HG02840 (cell line): ENCODE measurements around the gene INSYN2B.
"Not testable (repeated sequence)": the region's sequence is repeated elsewhere in the genome, so short reads cannot be mapped to it uniquely, and the experiment has no call there.

Experiments used
- ATAC-seq: cut with Tn5 transposase; IDR thresholded peaks from one replicate; pipeline ENCODE4 v1.9.1; 2021; ENCODE audit warnings: mild to moderate bottlenecking, moderate library complexity, moderate number of reproducible peaks; ENCODE audit not compliant: unreplicated experiment, low FRiP score

The INSYN2B gene

DNA sequence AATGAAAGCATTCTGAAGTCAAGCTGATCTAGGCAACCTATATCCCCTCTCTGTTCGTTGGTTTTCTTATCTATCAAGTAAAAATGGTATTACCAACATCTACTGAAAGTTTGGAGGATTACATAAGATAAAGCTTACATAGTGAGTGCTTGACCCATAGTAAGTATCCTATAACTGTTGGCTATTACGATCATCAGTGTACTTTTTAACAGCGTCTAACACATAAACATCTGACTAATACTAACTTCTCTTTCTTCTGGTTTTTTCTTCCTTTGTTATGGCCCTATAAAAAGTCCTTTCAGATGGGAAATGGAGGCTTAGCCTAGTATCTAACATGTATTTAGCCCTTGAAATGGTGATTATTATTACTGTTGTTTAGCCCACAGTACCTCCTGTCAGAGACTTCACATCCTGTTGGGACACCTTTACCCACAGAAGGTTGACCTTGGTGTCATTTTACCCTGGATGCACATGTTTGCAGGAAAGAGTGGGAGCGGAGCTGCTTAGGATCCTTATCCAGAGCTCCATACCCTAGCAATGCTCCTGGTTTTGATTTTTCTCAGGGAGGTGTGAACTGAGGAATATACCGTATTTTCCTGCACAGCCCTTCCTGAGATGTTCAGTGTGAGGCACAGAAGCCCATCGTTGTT, 6.0 kb downstream of the INSYN2B start:
- ATAC-seq: no peak

DNA sequence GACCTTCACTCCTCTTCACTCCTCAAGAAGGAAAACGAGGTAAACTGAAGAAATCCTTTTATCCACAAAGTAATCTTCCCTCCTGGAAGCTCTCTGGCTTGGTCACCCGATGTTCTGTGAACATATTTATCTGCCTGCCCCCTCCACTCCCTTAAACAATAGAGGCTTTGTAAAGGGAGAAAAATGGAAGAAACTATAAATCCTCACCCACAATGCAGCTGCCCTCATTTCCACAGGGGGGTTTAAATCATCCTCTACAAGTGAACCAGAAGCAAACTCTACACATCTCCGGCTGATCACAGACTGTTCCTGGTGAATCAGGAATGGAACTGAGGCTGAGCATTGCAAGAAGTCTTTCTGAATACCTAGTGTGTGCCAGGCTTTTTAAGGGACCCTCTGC, 7.2 kb downstream of the INSYN2B start:
- ATAC-seq: no peak

DNA sequence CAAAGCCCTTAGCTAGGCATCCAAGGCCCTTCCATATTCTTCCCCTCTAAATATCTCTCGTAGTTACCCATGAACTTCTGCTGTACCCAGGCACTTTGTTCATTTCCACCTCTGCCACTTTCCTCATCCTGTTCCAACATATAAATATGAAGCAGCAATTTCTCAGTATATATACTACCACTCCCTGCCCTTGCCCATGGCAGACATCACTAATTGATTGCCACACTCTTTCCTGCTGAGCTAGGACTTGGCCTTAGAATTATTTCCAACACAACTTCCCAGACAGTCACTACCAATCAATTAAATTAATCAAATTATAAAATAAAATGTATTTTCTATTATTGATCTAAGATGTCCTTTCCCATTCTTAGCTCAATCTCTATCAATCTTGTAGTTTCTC, 8.5 kb downstream of the INSYN2B start:
- no peak for ATAC-seq

DNA sequence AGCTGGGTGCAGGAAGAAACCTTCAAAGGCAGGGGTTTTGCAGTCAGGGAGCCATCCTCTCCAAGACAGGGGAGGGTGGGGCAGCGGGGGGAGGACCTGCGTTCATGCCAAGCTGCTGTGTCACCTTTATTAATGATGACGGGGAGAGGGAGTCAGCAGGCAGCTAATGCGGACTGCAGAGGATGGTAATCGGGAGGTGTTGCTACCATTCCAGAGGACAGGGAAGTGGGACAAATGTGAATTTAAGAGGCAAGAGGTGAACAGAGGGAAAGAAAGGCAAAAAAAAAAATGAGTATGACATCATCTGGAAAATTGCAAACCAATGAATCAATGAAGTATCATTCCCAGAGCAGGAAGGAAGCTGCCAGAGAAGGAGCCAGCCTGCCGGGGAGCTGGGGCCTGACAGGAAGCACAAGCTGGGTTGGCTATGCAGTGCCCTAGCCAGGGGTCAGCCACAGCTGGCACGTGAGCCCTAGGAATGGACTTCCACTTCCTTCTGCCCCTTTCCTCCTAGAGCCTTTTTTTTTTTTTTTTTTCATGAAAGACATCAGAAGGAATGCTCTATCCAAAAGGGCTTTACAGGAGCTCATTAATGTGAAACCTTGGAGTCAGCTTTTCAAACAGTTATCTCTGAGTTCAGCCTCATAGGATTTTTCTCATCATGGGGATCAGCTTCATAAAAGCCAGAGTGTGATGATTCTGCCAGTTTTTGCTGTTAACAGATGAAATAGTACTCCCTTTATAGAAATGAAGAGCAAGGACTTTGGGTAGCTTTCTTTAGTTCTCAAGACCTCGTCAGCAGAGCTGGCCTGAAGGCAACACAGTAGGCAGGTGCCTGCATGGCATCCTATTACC, 9.2 kb downstream of the INSYN2B start:
- no peak for ATAC-seq

DNA sequence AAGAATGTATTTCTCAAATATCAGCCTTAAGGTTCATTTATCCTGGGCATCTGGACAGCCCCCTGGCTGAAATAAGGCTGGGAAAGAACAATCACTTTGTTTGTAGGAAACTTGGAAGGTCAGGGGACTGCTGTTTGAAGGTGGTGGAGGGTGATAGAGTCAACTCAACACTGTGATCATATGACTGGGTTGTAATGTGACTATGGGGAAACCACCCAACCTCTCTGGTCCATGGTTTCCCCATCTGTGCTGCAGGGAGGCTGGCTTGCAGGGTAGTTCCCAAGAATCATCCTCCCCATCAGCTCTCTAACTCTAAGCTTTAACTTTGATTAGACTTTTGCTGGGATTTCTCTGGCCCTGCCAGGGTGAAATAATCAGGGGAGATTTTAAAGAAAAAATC, 10.0 kb downstream of the INSYN2B start:
- ATAC-seq: peak; percentile 79

DNA sequence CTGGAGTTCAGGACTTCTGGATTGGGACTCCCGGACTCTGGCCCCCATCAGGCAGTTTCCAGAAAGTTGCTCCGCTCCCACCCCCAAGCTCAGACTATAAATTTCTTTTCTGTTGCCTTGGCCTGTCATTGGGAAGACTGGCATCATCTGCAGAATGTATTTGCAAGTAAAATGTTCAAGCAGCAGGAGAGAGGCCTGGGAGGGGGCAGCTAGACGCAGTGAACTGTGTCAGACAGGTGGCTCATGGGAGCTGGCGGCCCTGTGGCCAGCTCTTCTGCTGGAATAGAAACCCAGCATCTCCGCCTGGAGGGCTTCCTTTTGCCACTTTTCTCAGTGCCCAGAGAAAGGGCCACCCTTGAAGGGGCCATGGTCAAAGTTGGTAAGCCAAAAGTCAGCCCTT, 16.0 kb downstream of the INSYN2B start:
- no peak for ATAC-seq

DNA sequence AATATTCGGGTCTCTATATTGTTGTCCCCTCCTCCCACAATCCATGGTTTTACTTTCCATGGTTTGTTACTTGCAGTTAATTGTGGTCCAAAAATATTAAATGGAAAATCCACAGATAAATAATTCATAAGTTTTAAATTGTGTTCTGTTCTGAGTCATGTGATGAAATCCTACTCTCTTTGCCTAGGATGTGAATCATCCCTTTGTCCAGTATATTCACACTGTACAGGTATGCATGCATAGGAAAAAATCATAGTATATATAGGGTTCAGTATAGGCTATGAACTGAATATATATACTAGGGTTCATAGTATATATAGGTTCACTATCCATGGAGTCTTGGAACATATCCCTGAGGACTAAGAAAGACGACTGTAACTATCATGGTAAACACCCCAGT, 19.6 kb downstream of the INSYN2B start:
- ATAC-seq: no peak

DNA sequence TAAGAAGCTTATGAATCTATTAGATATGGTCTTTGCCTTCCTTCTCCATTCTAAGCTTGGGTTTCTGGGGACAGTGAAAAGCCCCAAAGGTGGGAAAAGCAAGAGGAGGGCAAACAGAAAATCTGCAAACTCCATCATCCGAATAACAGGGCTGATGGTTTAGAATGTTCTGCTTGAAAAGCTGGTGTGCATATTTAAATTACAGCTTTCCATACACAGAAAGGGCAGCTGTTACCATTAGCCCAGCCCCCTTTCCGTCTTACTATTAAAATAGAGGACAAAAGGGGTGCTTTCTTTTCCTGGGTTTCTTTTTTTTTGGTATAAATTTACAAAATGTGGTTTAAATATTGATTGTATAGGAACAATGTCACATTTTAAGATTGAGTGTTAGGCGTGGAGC, 22.0 kb downstream of the INSYN2B start:
- ATAC-seq: no peak

DNA sequence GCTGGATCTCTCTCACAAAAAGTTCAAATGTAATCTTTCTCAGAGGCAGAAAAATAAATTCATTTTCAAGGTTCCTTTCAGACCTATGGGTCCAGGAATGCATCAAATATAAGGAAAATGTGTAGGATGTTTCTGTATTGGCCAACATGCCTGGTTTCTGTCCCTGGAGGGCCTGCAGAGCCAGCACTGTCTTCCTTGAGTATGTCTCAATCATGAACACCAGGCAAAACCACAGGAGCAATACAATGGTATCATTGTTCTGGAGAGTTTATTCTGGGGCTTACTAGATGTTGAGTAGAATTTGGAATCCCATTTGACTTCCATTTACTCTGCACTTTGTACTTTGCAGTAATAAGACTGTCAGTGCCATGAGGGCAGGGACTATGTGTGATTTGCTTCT, 23.5 kb downstream of the INSYN2B start:
- ATAC-seq: no peak

DNA sequence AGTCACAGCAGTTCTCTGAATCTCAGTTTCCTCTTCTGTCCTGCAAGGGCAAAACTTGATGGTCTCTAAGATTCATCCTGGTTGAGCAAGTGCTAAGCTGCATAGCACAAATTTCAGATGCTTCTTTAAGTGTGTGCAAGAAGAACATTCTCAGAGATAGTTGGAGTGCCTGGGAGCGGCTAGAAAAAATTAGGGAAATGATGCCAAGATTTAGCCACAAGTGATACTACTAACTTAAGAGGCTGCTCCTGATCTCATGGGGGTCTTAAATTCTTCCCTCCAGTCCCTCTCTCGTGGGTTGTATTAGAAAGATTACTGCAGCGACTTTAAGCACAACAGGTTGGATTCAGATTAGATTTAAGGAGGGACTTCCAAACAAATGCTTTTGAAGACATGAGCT, 24.2 kb downstream of the INSYN2B start:
- no peak for ATAC-seq

DNA sequence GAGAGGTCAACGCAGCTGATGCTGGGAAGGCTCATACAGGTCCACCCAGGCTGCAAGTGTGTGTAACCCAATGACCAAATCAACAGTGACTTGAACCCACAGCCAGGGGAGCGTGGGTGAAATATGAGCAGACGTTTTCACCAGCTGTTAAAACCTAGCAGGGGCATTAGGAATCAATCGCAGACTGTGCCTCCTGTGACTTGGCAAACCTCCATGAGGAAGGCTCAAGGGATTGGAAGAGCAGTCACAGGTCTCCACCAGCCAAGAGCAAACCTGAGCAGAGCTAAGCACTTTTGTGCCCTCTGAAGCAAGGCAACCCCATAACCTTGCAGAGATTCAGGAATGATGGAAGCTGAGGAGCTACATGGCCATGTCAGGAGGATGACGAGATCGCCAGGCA, 25.5 kb downstream of the INSYN2B start:
- ATAC-seq: no peak

DNA sequence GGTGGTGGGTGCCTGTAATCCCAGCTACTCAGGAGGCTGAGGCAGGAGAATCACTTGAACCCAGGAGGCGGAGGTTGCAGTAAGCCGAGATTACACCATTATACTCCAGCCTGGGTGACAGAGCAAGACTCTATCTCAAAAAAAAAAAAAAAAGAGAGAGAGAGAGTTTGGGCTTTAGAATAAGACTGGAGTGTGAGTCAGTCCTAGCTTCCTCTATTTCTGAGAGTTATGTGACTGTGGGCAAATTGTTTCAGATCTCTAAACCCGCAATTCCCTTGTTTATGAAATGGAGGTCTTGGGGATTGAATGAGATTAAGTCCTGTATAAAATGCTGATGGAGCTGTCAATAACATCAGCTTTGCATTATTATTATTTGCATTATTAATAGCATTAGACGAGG, 27.1 kb downstream of the INSYN2B start:
- ATAC-seq: not testable (repeated sequence)

DNA sequence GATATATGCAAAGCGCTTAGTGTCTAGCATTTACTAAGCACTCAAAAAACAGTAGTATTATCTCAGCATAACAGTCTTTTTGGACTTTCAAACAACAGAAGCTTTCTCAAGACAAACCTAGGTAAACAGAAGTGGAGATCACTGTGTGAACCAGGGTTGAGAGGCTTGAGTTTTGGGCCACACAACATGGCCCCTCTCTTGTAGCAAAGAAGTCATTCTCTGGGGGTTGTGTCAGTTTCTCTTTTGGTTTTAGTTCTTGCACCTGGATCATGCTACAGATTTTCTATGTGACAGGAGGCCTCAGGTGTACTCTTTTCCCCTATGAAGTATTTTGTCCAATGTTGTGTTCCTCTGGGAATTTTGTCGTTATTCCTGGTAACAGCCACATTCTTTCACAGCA, 30.0 kb downstream of the INSYN2B start:
- ATAC-seq: no peak

DNA sequence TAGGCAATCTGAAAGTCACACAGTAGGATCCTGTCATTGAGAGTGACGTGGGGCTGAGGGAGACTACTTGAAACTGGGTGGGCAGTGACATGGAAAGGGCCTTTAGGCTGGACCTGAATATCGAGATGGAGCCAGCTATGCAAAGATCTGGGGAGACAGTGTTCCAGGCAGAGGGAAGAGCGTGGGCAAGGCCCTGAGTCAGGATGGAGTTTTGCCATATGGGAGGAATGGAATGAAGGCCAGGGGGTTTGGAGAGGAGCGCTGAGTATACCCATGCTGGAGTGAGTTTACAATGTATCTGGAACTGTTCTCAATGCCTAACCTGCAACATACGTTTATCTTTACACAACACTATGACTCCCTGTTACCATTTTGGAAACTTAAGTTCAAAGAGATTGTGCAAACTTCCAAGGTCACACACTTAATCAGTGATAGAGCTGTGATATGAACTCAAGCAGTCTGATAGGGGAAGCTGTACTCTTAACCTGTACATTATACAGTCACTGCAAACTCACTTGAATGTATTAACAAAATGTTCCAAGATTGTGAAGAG, 33.5 kb downstream of the INSYN2B start:
- ATAC-seq: no peak

DNA sequence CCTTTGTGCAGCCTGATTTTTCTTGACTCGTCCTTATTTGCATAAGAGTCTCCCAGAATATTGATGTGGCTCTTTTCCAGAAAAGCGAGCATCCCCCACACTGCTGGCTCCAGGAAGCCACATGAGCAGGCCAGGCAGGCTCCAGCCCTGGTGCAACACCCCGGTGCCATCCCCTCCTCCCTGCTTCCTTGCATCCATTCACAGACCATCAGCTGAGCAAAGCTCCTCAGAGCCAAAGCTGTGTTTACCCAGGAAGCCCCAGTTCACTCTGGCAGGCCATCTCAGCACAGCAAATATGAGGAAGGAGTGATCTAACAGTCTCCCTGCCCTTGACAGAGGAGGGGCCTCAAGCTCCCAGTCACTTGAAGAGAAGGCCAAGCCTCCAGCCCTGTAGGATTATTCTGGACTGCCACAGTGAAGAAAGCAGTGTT, 34.4 kb downstream of the INSYN2B start:
- ATAC-seq: no peak

DNA sequence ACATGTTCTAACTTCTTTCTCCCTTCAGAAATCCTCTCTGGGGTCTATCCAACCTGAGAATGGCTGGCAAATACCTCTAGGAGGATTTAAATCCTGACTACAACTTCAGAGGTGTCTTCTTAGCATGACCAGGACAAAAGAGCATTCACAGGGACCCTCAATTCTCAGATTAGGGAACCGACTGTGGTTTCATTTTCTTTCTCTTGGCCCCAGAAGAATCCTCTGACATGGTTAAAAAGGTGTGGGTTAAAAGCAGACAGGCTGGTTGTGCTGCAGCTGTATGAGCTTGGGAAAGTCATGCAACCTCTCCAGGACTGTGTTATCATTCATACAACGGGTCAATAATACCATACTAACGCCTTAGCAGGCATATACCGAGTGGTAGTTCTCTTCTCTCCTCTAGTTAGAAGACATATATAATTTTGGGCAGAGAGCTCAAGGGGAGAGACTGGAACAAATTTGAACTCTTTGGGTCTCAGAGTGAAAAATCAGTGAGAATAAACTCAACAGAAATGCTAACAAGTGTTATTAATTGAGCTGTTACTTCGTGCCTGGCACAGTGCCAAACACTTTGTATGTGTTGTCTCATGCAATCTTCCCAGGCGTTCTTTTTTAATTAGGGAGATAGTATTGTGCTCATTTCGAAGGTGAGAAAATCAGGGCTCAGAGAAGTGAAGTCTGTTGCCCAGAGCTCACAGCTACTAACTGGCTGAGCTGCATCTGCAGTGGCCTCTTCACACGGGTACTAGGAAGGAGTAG, 35.2 kb downstream of the INSYN2B start:
- ATAC-seq: no peak

DNA sequence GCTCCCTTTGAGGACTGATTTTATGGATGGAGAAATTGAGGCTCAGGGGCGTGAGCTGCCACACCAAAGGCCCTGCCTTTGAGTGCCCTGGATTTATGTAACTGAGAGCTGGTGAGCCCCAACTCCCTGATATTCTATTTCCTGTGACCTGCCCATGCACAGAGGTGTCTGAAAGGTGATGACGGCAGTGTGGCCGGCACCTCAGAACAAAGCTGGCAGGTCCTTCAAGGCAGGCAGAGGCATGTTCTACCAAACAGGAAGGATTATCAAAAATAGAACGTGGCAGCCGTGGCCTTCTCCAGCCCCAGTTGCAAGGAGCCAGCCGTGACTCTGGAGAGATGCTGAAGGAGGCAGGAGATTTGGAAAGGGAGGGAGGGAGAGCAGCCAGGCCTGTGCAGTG, 36.2 kb downstream of the INSYN2B start:
- no peak for ATAC-seq

DNA sequence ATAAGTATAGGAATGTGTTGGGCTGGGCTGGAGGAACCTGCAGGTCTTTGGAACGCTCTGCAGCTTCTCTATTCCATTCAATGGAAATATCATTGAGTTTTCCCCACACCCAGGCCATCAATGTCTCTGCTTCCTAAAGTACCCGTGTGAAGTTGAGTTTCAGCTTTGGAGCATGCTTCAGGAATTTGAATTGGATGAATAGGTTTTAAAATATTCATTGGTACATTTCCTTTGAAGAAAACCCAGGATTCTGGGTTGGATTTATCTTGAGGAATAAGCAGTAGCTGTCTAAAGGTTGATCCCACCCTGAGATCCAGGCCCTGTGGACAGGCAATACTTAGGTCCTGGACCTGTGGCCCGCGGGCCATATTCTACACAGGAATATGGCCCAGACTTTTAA, 37.3 kb downstream of the INSYN2B start:
- ATAC-seq: no peak

DNA sequence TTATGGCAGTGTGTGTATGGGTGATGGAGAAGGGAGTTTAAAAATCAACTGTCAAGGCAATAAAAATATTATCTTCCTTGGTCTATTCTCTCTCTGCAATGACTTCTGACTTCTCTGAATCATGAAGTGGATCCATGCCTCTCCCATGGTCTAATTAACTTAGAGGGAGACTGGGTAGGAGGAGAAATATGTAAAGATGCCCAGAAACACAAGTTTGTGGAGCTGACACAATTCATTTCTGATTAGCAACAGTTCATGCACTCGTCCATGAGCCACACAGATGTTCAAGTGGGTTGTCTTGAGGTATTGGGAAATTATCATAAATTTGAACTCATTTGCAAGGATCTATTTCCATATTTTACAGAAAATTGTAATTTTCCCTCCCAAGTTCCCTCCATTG, 38.1 kb downstream of the INSYN2B start:
- no peak for ATAC-seq

DNA sequence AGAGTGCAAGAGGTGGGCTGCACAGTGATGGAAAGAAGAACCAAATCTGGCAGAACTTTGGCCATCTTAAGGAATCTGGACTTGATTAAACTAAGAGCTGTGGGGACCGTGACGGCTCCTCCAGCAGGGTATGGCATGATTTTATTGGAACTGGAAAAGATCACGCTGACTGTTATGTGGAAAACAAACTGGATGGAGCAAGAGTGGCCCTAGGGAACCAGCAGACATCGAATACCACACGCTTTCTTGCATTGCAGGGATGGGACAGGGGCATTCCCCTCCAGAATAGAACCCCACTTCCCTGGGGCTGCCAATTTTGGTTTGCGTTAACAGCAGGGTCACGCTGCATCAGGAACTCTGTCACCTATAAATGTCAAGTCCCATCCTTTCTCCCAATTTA, 38.8 kb downstream of the INSYN2B start:
- ATAC-seq: no peak

DNA sequence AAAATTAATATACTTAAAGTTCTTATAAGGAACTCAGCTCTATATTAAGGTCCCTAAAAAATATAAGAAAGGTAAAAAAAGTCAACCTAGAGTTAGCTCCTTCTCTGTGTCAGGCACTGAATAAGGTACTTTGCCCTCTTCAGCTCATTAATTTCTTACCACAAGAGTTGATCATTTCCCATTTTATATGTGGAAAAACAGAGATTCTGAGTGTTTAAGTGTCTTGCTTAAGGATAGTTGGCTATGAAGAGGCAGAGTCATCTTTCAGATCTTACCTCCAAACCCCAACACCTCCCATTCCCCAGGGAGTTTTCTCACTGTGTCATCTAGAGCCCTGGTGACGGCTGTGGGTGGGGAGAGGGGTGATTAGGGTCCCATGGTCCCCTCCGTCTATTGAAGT, 40.6 kb downstream of the INSYN2B start:
- no peak for ATAC-seq
